GM23338 (cell line): ENCODE measurements around the gene THSD8. TPM values are rescaled to one million over a fixed set of nuclear protein-coding genes. Genes with fewer than 3 reads are reported as not detected.

Source experiments
- ATAC-seq: fragments of 200-7000 bp; cut with Tn5 transposase; 3 replicates; pipeline ENCODE4 v1.9.1; 2020
- DNase-seq: peaks from one replicate; pipeline ENCODE4 v3.0.0-alpha.2; 2015; ENCODE audit warnings: low spot score
- H2AFZ ChIP-seq: fragments of 200-600 bp; sonication (generic); 2 replicates; pipeline ENCODE4 v1.8.0; 2016; ENCODE audit warnings: antibody characterized with exemption, mild to moderate bottlenecking, moderate library complexity
- H3F3A ChIP-seq: fragments of 200-600 bp; sonication (generic); replicated peaks from 2 replicates; pipeline ENCODE4 v1.8.0; 2017; ENCODE audit warnings: antibody characterized with exemption, mixed run types, low read depth
- H3K27ac ChIP-seq: fragments of 200-600 bp; sonication (generic); 2 replicates; pipeline ENCODE4 v1.6.1; 2016; ENCODE audit warnings: low read depth
- H3K27me3 ChIP-seq: fragments of 200-600 bp; sonication (generic); 2 replicates; pipeline ENCODE4 v1.8.0; 2016; ENCODE audit warnings: mild to moderate bottlenecking, mixed run types, moderate library complexity; ENCODE audit not compliant: insufficient read depth
- H3K36me3 ChIP-seq: fragments of 200-600 bp; sonication (generic); 2 replicates; pipeline ENCODE4 v1.8.0; 2016; ENCODE audit warnings: mild to moderate bottlenecking; ENCODE audit not compliant: insufficient read depth
- H3K4me1 ChIP-seq: fragments of 200-600 bp; sonication (generic); 2 replicates; pipeline ENCODE4 v1.8.0; 2016; ENCODE audit warnings: mild to moderate bottlenecking, moderate library complexity; ENCODE audit not compliant: insufficient read depth
- H3K4me2 ChIP-seq: fragments of 200-600 bp; sonication (generic); 2 replicates; pipeline ENCODE4 v1.7.1; 2017; ENCODE audit warnings: mixed run types
- H3K4me3 ChIP-seq: fragments of 200-600 bp; sonication (generic); 2 replicates; pipeline ENCODE4 v1.6.1; 2016; ENCODE audit warnings: mixed run types
- H3K79me2 ChIP-seq: fragments of 200-600 bp; sonication (generic); replicated peaks from 2 replicates; pipeline ENCODE4 v1.8.0; 2017; ENCODE audit warnings: mild to moderate bottlenecking; ENCODE audit not compliant: insufficient read depth
- H3K9me2 ChIP-seq: fragments of 200-600 bp; sonication (generic); 2 replicates; pipeline ENCODE4 v1.8.0; 2017; ENCODE audit not compliant: insufficient read depth
- H4K20me1 ChIP-seq: fragments of 200-600 bp; sonication (generic); replicated peaks from 2 replicates; pipeline ENCODE4 v1.8.0; 2017; ENCODE audit warnings: mild to moderate bottlenecking; ENCODE audit not compliant: insufficient read depth
- H3K27ac Mint-ChIP-seq: 2 replicates; pipeline ENCODE4 v1.8.0; 2020; ENCODE audit warnings: inconsistent platforms, mild to moderate bottlenecking, moderate library complexity, mixed read lengths
- H3K27me3 Mint-ChIP-seq: 3 replicates; pipeline ENCODE4 v1.8.0; 2022; ENCODE audit warnings: low read depth, mild to moderate bottlenecking, moderate library complexity, mixed read lengths, inconsistent platforms; ENCODE audit not compliant: insufficient read depth, poor library complexity
- H3K36me3 Mint-ChIP-seq: 3 replicates; pipeline ENCODE4 v1.8.0; 2021; ENCODE audit warnings: low read depth, mild to moderate bottlenecking, inconsistent platforms, moderate library complexity, mixed read lengths
- H3K4me1 Mint-ChIP-seq: 3 replicates; pipeline ENCODE4 v1.8.0; 2020; ENCODE audit warnings: mild to moderate bottlenecking, inconsistent platforms, mixed read lengths
- H3K4me3 Mint-ChIP-seq: 3 replicates; pipeline ENCODE4 v1.8.0; 2021; ENCODE audit warnings: moderate library complexity, mild to moderate bottlenecking, inconsistent platforms, mixed read lengths
- H3K9me3 Mint-ChIP-seq: 3 replicates; pipeline ENCODE4 v1.8.0; 2020; ENCODE audit warnings: moderate library complexity, mild to moderate bottlenecking, inconsistent platforms, mixed read lengths
- CREB1 ChIP-seq: fragments of 250-450 bp; sonication (Bioruptor Pico); IDR thresholded peaks from 2 replicates; pipeline ENCODE4 v1.5.0; 2020; ENCODE audit warnings: low read depth, mild to moderate bottlenecking, moderate library complexity
- CTCF ChIP-seq, 2 experiments: fragments of 200-600 bp in 1 of 2; sonication (generic) in 1 of 2; conservative IDR thresholded peaks; 2 replicates each; pipeline versions ENCODE4 v1.5.1 to v1.6.1; 2016 to 2017; ENCODE audit warnings: antibody characterized with exemption in 2 of 2, low read depth in 2 of 2, mild to moderate bottlenecking in 2 of 2, moderate library complexity in 1 of 2
- ETS1 ChIP-seq: IDR thresholded peaks from 2 replicates; pipeline ENCODE4 v1.6.1; 2016; ENCODE audit warnings: antibody characterized with exemption
- EZH2 ChIP-seq: fragments of 200-600 bp; sonication (generic); IDR thresholded peaks from one replicate; pipeline ENCODE4 v1.8.0; 2017; ENCODE audit warnings: antibody characterized with exemption, mild to moderate bottlenecking, low read depth; ENCODE audit not compliant: unreplicated experiment
- EZH2phosphoT487 ChIP-seq: fragments of 200-600 bp; sonication (generic); IDR thresholded peaks from one replicate; pipeline ENCODE4 v1.8.1; 2018; ENCODE audit warnings: antibody characterized with exemption; ENCODE audit not compliant: unreplicated experiment
- JUNB ChIP-seq: IDR thresholded peaks from one replicate; pipeline ENCODE4 v1.6.1; 2016; ENCODE audit warnings: antibody characterized with exemption; ENCODE audit not compliant: unreplicated experiment
- NANOG ChIP-seq: IDR thresholded peaks from 2 replicates; pipeline ENCODE4 v1.6.1; 2016; ENCODE audit warnings: antibody characterized with exemption, borderline replicate concordance
- POLR2AphosphoS5 ChIP-seq: IDR thresholded peaks from 2 replicates; pipeline ENCODE4 v1.6.1; 2016; ENCODE audit warnings: antibody characterized with exemption, low read depth
- STAT1 ChIP-seq: IDR thresholded peaks from one replicate; pipeline ENCODE4 v1.6.1; 2016; ENCODE audit warnings: antibody characterized with exemption; ENCODE audit not compliant: unreplicated experiment
- ZNF114 ChIP-seq: fragments of 250-450 bp; sonication (Bioruptor Pico); IDR thresholded peaks from 2 replicates; pipeline ENCODE4 v1.5.0; 2020; ENCODE audit warnings: mild to moderate bottlenecking, moderate library complexity
- ZNF331 ChIP-seq: fragments of 250-450 bp; sonication (Bioruptor Pico); IDR thresholded peaks from 2 replicates; pipeline ENCODE4 v1.5.0; 2020; ENCODE audit warnings: low read depth, mild to moderate bottlenecking, moderate library complexity
- ZNF462 ChIP-seq: fragments of 250-450 bp; sonication (Bioruptor Pico); IDR thresholded peaks from 2 replicates; pipeline ENCODE4 v1.5.0; 2020; ENCODE audit warnings: mild to moderate bottlenecking, moderate library complexity
- polyA plus RNA-seq: library from polyadenylated mRNA; unstranded; fragments of >200 nt; fragmentation: Nextera tagmentation; extraction: Ambion mirVana; gene quantifications from 2 replicates; pipeline ENCODE4 v1.2.1, GENCODE V29; 2016
- total RNA-seq: library from RNA; depleted of rRNA; stranded (reverse); fragments of >200 nt; shearing (Covaris generic); gene quantifications from 2 replicates; pipeline ENCODE4 v1.2.3, GENCODE V29; 2014
- TF ChIP-seq, protein P1 (sequence below): IDR thresholded peaks from one replicate; pipeline ENCODE4 v1.6.1; 2018; ENCODE audit warnings: antibody characterized with exemption; ENCODE audit not compliant: unreplicated experiment

THSD8 gene
- total and polyA plus RNA-seq, 2 experiments from 2014 or later: 0.38 to 38.5 TPM

- H3K36me3 Mint-ChIP-seq: peaks cover 46% of the 10 kb centered on the region
- peak overlapping the region; percentile 99; the same call in 1 of the 2 replicates for H3K4me3 ChIP-seq
Measured at GRCh38 chr19:12799742-12800465, 2.0 kb upstream of the THSD8 start.

More at GRCh38 chr19:12799742-12800465, 2.0 kb upstream of the THSD8 start:
- H3K9me3 Mint-ChIP-seq: no peaks in the 10 kb centered on the region
- Histone ChIP-seq H3K4me2 (no peak overlapping the region), H3F3A (peaks cover 22% of the 10 kb centered on the region), H4K20me1 (no peaks in the 10 kb centered on the region), H3K4me1 (peaks cover 16% of the 10 kb centered on the region), H2AFZ (no peak overlapping the region), H3K79me2 (peaks cover 13% of the 10 kb centered on the region), H3K27me3 (peaks cover 10% of the 10 kb centered on the region), H3K36me3 (peaks cover 9% of the 10 kb centered on the region; the same call in 1 of the 2 replicates), H3K27ac (no peak overlapping the region), H3K9me2 (no peaks in the 10 kb centered on the region)
- no peak overlapping the region for H3K27ac Mint-ChIP-seq
- ATAC-seq (no peak), DNase-seq (no peak)
- H3K4me1 Mint-ChIP-seq: peaks cover 22% of the 10 kb centered on the region
- TF ChIP-seq JUNB: no peak
- TF ChIP-seq EZH2phosphoT487: no peak
- TF ChIP-seq ETS1: no peak
- TF ChIP-seq, protein P1, sequence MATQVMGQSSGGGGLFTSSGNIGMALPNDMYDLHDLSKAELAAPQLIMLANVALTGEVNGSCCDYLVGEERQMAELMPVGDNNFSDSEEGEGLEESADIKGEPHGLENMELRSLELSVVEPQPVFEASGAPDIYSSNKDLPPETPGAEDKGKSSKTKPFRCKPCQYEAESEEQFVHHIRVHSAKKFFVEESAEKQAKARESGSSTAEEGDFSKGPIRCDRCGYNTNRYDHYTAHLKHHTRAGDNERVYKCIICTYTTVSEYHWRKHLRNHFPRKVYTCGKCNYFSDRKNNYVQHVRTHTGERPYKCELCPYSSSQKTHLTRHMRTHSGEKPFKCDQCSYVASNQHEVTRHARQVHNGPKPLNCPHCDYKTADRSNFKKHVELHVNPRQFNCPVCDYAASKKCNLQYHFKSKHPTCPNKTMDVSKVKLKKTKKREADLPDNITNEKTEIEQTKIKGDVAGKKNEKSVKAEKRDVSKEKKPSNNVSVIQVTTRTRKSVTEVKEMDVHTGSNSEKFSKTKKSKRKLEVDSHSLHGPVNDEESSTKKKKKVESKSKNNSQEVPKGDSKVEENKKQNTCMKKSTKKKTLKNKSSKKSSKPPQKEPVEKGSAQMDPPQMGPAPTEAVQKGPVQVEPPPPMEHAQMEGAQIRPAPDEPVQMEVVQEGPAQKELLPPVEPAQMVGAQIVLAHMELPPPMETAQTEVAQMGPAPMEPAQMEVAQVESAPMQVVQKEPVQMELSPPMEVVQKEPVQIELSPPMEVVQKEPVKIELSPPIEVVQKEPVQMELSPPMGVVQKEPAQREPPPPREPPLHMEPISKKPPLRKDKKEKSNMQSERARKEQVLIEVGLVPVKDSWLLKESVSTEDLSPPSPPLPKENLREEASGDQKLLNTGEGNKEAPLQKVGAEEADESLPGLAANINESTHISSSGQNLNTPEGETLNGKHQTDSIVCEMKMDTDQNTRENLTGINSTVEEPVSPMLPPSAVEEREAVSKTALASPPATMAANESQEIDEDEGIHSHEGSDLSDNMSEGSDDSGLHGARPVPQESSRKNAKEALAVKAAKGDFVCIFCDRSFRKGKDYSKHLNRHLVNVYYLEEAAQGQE: no peak
- TF ChIP-seq NANOG: no peak
- TF ChIP-seq CREB1 (CRISPR knock-in tag): no peak
- no peak for TF ChIP-seq CTCF (conservative IDR thresholded peaks at IDR 0.05; ENCODE audit: low read depth in 2 of 2)
- no peak for TF ChIP-seq EZH2
- no peak for TF ChIP-seq ZNF114 (CRISPR knock-in tag)
- no peak for TF ChIP-seq STAT1
- no peak for TF ChIP-seq ZNF331
- TF ChIP-seq ZNF462 (CRISPR knock-in tag): no peak
- TF ChIP-seq POLR2AphosphoS5: no peak
- H3K4me3 Mint-ChIP-seq: peak overlapping the region; percentile 93
- peaks cover 4% of the 10 kb centered on the region for H3K27me3 Mint-ChIP-seq
